Activated CD8-positive, alpha-beta memory T cell treated with anti-CD3 and anti-CD28 coated beads for 1 hour (primary cell): ENCODE measurements around the gene INPP5K.
"Not testable (repeated sequence)": the region's sequence is repeated elsewhere in the genome, so short reads cannot be mapped to it uniquely, and the experiment has no call there.

Experiments
- DNase-seq, 2 donors: peaks; one replicate each; pipeline ENCODE4 v3.0.0-alpha.2; 2020; ENCODE audit warnings: low read depth in 1 of 2; ENCODE audit errors: extremely low read depth in 1 of 2

INPP5K gene

DNA sequence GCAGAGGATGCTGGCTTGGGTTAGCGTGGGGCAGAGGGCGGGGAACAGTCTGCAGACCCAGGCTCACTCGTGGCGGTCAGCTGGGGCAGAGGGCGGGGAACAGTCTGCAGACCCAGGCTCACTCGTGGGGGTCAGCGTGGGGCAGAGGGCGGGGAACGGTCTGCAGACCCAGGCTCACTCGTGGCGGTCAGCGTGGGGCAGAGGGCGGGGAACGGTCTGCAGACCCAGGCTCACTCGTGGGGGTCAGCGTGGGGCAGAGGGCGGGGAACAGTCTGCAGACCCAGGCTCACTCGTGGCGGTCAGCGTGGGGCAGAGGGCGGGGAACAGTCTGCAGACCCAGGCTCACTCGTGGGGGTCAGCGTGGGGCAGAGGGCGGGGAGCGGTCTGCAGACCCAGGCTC, 7.7 kb downstream of the INPP5K start:
- DNase-seq, result not testable (repeated sequence)

- DNase-seq, result no peak
These were observed 9.7 kb downstream of the INPP5K start for GRCh38 chr17:1506649-1507267.

DNA sequence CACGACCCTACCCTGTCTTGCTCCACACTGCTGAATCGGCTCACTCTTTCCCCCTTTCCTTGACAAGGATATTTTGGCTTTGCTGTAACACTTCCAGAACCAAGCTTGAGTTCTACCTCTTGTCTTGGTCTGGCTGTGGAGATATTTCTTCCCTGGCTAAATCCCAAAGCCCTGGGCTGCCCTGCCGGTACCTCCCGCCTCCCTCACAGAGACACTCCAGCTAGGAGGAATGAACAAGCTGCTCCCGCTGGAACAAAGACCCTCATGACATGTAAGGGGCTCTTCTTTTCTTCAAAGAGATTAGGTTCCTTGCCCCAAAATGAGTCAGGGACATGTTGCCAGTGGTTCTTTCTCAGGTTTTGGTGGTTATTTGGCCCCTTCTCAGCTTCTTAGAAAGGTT, 10.8 kb downstream of the INPP5K start:
- DNase-seq, result no peak

DNA sequence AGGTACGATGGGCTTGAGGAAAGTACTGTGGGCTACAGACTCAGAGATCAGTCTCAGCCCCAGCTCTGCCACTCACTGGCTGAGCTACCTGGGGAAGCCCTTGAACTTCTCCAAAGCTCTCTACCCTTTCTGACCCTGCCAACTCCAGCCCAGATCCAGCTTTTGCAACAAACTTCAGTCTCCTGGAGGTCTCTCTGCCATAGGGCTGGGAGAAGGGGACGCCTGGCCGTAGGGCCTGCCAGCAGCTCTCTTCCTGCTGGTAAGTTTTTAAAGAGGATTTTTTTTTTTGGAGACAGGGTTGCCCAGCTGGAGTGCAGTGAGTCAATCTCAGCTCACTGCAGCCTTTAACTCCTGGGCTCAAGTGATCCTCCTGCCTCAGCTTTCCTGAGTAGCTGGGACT, 11.5 kb downstream of the INPP5K start:
- DNase-seq, result no peak

DNA sequence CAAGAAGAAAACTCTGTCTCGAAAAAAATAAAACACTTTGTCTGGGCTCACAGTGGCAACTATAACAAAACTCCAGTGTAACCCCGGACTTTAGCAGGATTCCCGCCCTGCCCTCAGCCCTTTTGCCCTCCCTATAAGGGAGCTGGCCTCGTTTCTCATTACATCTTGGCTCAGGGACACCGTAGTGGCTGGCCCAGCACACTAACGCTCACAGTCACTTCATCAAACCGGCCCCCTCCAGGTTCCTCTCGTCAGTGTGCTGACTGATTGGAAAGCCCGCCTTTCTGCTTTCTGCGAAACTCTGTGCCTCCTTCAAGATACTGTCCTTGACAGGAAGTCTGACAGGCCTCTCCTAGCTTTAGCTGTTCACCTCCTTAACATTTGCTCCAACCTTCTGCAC, 12.7 kb downstream of the INPP5K start:
- DNase-seq, result no peak

DNA sequence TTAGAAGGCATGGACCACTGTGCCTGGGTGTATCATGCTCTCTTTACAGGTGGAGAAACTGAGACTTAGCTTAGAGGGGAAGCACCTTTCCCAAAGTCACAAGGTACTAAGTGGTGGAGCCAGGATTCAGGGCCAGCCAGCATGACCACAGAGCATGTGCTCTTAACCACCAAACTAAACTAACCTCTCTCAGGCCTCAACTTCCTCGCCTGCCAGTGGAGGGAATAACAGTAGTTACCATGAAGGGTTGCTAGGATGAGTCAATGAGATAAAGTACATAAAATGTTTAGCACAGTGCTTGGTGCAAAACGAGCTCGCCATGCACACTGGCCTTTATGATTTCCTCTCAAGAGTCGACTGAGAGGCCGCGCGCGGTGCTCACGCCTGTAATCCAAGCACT, 17.5 kb downstream of the INPP5K start:
- DNase-seq, result no peak

- no peak for DNase-seq
These were observed 18.2 kb downstream of the INPP5K start for GRCh38 chr17:1498233-1498632.

GRCh38 chr17:1497831-1498230, 18.6 kb downstream of the INPP5K start:
- DNase-seq, result no peak

GRCh38 chr17:1496869-1497268, 19.5 kb downstream of the INPP5K start:
- DNase-seq, result no peak

DNA sequence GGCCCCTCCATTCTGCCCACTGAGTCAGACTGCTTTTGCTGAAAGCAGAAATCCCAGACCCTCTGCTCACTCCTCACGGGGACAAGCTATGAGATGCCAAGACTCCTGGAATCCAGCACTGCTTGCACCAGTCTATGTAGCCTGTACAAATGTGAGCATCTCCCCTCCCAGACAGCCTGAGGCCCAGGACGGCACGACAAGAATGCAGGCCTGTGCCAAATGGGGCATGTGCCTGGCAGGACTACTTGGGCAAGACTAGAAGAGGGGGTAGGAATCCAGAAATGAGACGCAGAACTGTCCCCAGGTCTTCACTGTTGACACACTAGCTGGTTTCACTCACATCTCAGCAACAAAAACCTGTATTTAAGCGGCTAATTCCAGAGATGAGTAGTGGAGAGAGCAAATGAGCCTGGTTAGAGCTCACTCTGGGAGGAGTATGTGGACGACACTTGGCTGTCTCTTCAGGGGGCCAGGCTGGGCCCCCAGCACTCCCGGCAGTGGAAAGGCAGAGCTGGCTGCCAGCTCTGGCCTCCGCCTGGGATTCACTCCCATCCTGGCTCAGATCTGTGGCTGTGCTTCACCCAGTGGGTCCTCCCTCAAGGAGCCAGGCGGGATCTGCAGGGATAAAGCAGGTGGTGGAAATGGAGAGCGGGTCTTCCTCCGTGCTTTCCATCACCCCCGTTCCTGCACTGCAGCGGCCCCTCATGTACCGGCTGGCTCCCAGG, 21.0 kb downstream of the INPP5K start:
- no peak for DNase-seq

DNA sequence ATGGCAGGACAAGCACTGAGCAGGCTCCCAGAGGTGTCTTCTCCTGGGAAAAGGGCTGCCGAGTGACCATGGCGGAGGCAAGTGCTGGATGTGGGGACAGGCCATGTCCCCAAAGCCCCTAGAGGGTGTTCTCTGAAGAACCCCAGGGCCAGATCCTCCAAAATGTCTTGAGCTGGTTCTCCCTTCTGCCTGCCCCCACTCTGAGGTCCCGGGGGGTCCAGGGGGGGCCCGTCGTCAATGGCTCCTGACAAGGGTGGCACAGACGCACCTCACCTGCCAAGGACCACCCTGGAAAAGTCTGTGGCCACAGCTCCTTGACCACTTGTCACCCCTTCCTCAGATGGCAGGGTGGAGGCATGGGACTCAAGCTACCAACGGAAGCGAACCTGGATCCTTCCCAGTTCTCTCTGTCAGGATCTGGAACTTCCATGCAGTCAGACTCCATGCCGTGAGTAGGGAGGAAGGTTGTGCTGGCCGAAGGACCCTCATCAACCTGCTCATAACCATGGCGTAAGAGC, 21.6 kb downstream of the INPP5K start:
- DNase-seq, result no peak

- no peak for DNase-seq
These were observed 22.2 kb downstream of the INPP5K start for GRCh38 chr17:1494203-1494602.

GRCh38 chr17:1493291-1493980, 23.0 kb downstream of the INPP5K start:
- DNase-seq, result no peak

- no peak for DNase-seq
These were observed 23.9 kb downstream of the INPP5K start, which contains the start of gene MYO1C for GRCh38 chr17:1492249-1493206. Gene MYO1C, minus strand, starts transcription at chr17:1492686. Its CDS starts 199 bp downstream, at chr17:1492487.

DNA sequence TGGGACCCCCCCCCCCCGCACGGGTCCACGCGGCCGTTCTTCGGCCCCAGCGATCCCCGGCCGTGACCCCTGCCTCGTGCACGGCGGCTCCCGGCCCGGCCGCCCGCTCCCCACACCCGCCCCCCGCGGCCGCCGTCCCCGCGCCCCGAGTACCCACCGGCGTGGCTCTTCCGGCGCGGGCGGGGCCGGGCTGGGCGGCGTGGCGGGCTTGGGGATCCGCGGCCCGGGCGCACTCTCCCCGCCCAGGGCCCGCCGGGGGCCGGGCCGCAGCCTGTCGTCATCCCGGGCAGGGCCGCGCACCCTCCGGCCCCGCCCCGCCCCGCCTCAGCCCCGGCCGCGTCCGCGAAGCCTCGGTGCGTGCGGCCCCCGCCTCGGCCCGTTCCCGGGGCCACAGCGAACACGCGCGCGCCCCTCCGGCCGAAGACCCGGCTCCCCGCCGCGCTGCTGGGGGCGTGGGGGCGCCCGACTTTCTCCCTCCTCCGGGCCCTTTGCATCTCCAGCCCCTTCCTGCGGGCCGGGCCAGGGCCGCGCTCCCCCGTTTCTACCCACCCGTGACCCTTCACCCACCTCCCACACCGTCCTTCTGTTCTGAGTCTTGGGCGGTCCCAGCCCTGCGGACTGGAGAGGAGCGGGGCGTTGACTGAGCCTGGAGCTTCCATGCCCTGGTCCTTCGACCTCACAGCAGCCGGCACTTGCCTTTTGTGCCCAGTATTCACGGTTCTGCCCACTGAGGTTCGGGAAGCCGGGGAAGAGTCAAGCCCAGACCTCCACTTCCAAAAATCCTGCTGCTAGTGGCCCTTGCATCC, 24.8 kb downstream of the INPP5K start:
- DNase-seq, result no peak

- peak in 1 of 2 donors; percentile 57 for DNase-seq
These were observed 25.6 kb downstream of the INPP5K start for GRCh38 chr17:1490643-1491442.

- no peak for DNase-seq
These were observed 27.6 kb downstream of the INPP5K start for GRCh38 chr17:1488826-1489270.

DNA sequence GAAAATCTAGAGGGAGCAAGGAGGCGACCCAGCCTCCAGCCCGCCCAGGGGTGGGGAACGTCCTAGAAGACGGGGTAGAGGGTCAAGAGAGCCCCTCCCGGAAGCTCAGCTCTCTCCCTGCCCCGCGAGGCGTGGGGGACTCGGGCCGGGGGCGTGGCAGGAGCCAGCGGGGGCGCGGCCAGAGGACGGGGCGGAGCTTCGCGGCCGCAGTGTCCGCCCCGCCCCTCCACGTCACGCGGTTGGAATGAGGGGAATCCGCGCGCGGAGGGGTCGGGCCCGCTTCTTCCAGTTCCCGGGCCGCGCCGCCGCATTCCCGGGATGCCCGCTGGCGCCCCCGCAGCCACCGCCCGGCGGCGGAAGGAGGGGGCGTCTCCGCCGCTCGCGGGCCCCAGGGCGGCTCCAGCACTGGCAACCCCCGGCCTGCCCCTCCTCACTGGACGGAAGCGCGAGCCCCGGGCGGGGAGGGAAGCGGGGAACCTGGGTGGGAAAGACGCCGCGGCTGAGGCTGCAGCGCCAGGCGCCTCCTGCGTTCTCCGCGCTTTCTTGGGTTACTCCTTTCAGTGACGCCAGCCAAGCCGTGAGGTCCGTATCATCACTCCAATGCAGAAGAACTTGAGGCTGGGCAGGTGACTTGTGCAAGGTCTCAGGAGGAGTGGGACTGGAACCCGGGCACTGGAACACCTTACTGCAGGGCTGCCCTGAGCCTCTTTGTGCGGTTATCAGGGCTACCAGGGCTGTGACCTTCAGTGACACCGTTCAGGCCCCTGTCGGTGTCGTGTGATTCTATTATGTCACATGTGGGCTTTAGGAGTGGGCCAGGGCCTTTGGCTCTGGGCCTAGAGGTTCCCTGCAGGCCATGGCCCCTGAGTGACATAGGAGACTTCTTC, 28.2 kb downstream of the INPP5K start:
- peak in 1 of 2 donors; percentile 74 for DNase-seq
